NCI-H345 treated with DMSO at 0.1 percent for 48 hours (cell line): ENCODE results near the gene IBA57.

Source experiments
- DNase-seq: peaks from one replicate; lab custom pipeline; 2025; ENCODE audit not compliant: unreplicated experiment; lab: John Stamatoyannopoulos, UW

Gene IBA57

GRCh38 chr1:228170666-228171065 is 5.1 kb downstream of the IBA57 start:
- no peak for DNase-seq

GRCh38 chr1:228171221-228171891 is 5.8 kb downstream of the IBA57 start:
- DNase-seq, result no peak

GRCh38 chr1:228172591-228173527 is 7.3 kb downstream of the IBA57 start:
- DNase-seq, result no peak

GRCh38 chr1:228173528-228174481 is 8.2 kb downstream of the IBA57 start:
- peak; percentile 21 for DNase-seq

- DNase-seq, result no peak
These were observed 9.1 kb downstream of the IBA57 start for GRCh38 chr1:228174482-228175315.

- no peak for DNase-seq
These were observed 9.9 kb downstream of the IBA57 start for GRCh38 chr1:228175316-228176023.

GRCh38 chr1:228176024-228176395 is 10.4 kb downstream of the IBA57 start:
- DNase-seq, result no peak

GRCh38 chr1:228176461-228177182 is 11.0 kb downstream of the IBA57 start:
- DNase-seq, result no peak

- no peak for DNase-seq
These were observed 11.5 kb downstream of the IBA57 start for GRCh38 chr1:228177183-228177475.

GRCh38 chr1:228177721-228178710 is 12.4 kb downstream of the IBA57 start:
- DNase-seq, result no peak

GRCh38 chr1:228178737-228179684 is 13.4 kb downstream of the IBA57 start:
- DNase-seq, result no peak

GRCh38 chr1:228180271-228180958 is 14.8 kb downstream of the IBA57 start:
- no peak for DNase-seq

- DNase-seq, result no peak
These were observed 15.5 kb downstream of the IBA57 start for GRCh38 chr1:228180959-228181644.

GRCh38 chr1:228181645-228182034 is 16.0 kb downstream of the IBA57 start:
- no peak for DNase-seq

- no peak for DNase-seq
These were observed 16.9 kb downstream of the IBA57 start for GRCh38 chr1:228182296-228183030.
